ENCODE measurements around the gene GNS. TPM values are rescaled to one million over a fixed set of nuclear protein-coding genes. Genes with fewer than 3 reads are reported as not detected.
"Not testable (repeated sequence)": the region's sequence is repeated elsewhere in the genome, so short reads cannot be mapped to it uniquely, and the experiment has no call there.

GNS gene
- total RNA-seq, result 10 to 100 TPM; 18.6 to 19.0 TPM

DNA sequence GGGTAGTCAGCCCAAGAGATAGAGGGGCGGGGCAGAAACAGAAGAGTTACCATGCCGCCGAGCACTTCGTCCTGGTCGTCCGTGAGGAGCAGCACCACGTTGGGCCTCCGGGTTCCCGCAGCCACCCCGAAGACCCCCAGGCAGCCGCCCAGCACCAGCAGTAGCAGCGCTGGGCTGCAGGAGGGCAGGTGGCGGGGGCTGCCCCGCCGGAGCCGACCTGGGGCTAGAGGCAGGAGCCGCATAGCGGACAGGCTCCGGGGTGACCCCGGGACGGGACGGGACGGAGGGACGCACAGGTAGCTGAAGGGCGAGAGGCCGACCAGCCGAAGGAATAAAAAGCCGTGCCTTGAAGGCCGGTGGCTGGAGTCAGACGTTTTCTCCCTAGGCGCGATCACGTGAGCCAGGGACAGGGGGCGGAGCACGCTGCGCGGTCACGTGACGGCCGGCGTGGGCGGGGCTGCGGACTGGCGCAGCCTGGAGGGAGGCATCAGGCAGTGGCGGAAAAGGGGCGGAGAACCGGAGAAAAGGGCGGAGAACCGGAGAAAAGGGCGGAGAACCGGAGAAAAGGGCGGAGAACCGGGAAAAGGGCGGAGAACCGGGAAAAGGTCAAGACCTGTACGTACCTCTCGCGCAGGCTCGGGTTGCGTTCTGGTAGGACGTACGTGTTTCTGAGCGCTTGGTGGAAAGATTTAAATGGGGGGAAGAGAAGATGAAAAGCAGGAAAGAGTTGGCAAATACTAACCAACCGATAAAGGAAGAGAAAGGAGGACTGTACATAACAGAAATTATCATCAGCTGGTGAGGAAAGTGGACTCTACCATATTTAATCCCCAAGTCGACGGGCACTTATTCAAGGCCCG is at the start of gene GNS:
Gene GNS, minus strand, starts transcription at position 372 of the 860 bp plus-strand sequence. Its CDS starts 130 bp downstream, at position 242.
- ChIA-PET CTCF (interaction anchor here (0.5 to 2.4 kb wide), 4 partner anchors 14 to 210 kb away, joined by 3 to 6 read pairs (median 4); no protein-coding TSS in a partner anchor), POLR2A (no interaction called here)

DNA sequence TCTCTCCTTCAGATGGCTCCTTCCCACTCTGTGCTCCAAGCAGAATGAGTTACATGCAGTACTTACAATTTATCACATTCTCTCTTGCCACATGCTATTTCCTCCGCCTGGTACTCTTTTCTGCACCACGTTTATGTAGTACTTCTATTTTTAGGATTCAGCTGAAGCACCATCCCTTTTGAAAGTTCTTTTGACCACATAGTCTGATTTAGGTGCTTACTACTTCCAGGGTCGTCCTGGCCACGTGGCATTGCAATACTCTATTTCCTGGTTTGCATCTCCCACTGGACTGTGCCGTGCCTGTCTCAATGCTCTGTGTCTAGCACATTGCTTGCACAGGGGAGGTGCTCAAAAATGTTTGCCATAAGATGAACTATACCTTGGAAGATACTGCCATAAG is 48.9 kb upstream of the GNS start:
- ChIA-PET POLR2A (no interaction called here), CTCF (no interaction called here)

DNA sequence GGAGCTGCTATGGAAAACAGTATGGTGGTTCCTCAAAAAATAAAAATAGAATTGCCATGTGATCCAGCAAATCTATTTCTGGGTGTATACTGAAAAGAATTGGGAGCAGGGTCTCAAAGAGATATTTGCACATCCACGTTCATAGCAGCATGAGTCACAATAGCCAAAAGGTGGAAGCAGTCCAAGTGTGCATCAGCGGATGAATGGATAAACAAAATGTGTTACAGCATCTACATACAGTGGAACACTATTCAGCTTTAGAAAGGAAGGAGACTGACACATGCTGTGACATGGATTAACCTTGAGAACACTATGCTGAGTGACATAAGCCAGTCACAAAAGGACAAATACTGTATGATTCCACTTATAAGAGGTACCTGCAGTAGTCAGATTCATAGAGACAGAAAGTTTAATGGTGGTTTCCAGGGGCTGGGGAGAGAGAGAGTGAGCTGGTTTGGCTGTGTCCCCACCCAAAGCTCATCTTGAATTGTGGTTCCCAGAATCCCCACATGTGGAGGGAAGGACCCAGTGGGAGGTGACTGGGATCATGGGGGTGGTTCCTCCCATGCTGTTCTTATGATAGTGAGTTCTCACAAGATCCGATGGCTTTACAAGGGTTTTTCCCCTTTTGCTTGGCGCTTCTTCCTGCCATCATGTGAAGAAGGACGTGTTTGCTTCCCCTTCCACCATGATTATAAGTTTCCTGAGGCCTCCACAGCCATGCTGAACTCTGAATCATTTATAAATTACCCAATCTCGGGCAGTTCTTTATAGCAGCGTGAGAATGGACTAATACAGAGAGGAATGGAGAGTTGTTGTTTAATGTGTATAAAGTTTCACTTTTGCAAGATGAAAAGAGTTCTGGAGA is 47.6 kb upstream of the GNS start:
- POLR2A ChIA-PET, result no interaction called here
- CTCF ChIA-PET, result no interaction called here

DNA sequence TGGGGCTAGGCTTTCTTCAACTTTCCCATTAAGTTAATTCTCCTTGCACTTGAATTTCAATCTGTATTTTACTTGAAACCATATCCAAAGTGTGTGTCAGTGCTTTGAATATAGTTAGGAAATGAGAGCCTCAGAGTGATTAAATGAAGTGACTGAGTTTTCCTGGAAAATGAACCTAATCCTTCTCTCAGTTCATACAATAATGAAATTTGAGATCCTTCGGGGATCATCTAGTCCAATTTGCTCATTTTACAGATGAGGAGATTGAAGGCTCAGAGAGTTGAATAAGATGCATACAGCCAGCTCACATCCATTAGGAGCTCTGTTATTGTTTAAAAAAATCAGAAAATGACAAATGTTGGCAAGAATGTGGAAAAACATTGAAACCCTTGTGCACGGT is 47.0 kb upstream of the GNS start:
- ChIA-PET POLR2A (no interaction called here), CTCF (interaction anchor here (0.7 kb wide), 1 partner anchor 9 kb away, joined by 3 read pairs; no protein-coding TSS in a partner anchor)

DNA sequence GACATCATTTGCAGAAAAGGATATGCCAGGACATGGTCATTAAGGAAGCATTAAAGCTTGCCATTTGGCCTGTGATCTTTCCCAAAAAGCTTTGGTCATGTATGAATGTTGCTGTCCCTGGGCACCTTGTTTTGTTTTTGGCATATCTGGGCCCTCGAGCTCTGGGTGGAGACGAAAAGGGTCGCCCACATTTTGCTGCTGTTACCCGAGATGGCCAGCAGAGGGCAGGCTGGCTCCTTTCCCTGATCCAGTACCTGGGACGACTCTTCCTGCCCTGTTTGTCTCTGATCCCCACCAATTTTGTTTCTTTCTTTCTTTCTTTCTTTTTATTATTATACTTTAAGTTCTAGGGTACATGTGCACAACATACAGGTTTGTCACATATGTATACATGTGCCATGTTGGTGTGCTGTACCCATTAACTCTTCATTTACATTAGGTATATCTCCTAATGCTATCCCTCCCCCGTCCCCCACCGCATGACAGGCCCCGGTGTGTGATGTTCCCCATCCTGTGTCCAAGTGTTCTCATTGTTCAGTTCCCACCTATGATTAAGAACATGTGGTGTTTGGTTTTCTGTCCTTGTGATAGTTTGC is 43.1 kb upstream of the GNS start:
- CTCF ChIA-PET, result interaction anchor here (0.5 to 2.1 kb wide), 6 partner anchors 13 to 535 kb away, joined by 3 to 7 read pairs (median 3); no protein-coding TSS in a partner anchor
- POLR2A ChIA-PET, result not testable (repeated sequence)

DNA sequence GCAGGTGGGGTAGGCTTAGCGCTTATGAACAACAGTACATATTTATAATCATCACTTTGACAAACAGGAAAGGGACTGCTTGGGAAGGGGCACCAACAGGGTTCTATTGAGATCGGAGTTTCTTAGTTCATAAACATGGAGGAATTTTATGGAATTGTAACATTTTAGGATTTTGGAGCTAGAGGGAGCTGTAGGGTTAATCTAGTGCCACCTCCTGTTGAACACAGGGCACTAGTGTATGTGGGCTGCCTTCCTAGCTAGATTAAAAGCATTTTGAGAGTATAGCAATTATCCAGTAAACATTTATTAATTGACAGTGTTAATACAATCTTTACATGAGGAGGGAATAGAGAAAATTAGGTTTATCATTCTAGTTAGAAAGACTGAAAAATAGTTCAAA is 42.2 kb upstream of the GNS start:
- ChIA-PET POLR2A (no interaction called here), CTCF (interaction anchor here (0.5 to 2.1 kb wide), 5 partner anchors 12 to 536 kb away, joined by 3 to 7 read pairs (median 3); no protein-coding TSS in a partner anchor)

DNA sequence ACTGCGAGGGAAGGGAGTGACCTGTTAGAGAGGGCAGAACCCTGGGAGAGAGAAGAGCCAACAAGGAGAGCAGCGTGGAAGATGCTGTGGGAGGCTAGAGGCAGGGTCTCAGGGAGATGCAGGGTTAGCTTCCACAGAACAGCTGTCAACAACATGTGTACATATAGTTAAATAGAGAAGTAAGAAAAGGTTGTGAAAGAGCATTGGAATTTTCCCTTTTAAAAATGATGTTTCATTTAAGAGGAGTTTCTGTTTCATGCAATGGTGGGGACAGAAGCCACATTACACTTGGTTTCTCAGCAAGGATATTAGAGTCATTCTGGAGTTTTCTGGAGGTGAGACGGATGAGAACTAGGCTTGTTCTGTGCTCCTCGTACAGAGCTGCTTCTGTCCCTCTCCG is 41.4 kb upstream of the GNS start:
- POLR2A ChIA-PET, result no interaction called here
- CTCF ChIA-PET, result interaction anchor here (2.1 kb wide), 1 partner anchor 323 kb away, joined by 7 read pairs; no protein-coding TSS in a partner anchor

DNA sequence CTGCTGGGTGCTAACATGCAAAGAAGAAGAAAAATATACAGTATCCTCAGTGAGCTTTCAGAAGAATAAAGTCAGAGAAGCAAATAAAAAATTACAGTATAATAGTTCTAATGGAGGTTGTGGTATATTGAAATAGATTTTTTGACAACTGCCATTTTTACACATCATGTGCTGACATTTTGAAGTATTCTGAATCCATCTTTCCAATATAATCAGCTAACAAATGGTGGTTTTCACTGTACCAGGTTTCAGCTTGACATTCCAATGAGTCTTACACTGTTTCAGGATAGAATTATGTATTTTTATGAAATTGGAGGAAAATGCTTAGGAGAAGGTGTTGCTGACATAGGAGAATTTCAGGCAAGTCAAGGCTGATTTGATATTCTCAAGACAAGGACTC is 39.0 kb upstream of the GNS start:
- ChIA-PET CTCF (interaction anchor here (0.7 kb wide), 2 partner anchors 18 to 696 kb away, joined by 3 to 4 read pairs; no protein-coding TSS in a partner anchor), POLR2A (no interaction called here)

DNA sequence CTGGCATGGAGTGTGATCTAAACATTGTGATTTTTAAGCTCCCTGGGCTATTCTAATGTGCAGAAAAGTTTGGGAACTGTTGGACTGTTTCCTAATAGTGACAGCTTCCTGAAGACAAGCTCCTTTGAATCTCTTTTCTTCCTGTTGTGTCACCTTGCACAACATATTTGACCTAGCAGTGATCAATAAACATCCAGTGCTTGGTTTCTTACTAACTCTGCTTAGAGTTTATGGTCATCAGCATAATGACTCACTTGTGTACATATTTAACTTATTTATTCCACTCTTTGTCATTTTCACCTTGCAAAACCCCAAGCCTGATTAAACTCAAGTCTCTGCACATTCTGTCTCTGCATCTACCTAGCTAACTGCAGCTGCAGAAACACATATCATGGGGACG is 38.0 kb upstream of the GNS start:
- POLR2A ChIA-PET, result no interaction called here
- CTCF ChIA-PET, result interaction anchor here (0.6 to 0.8 kb wide), 4 partner anchors 9 to 1125 kb away, joined by 3 to 5 read pairs (median 4); no protein-coding TSS in a partner anchor

DNA sequence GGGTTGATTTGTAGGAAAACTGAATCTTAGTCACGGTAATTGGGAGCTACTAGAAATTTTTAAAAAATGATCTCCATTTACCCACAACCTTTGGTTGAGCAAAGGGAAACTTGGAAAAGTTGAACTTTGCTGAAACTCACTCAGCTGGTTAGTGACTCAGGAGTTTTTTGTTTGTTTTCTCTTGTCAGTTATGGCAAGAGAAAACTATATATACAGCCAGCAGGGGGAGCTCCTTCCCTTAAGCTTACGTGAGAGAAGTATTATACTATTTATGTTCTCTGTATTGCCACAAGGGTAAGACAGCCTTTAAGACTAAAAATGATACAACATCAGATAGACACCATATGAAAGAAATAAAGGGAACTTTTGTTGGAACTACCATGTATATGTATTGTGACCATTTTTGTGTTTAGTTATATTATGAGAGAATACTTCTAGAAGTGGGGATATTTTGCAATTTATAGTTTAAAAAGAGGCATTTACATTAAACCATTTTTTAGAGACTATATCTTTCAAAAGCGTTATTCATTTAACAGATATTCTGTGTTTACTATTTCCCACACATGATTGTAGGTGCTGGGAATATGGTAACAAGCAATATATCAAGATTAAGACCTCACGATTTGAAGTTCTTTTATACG is 37.1 kb upstream of the GNS start:
- POLR2A ChIA-PET, result no interaction called here

DNA sequence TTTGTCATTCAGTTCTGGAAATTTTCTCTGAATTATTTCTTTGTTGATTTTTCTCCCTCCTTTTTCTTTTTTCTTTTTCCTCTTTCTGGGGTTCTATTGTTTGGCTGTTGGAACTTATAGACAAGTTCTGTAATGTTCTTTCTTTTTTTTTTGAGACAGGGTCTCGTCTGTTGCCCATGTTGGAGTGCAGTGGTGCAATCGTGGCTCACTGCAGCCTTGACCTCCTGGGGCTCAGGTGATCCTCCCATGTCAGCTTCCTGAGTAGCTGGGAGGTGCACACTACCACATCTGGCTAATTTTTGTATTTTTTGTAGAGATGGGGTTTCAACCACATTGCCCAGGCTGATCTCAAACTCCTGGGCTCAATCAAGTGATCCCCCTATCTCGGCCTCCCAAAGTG is 35.1 kb upstream of the GNS start:
- CTCF ChIA-PET, result interaction anchor here (1.3 kb wide), 1 partner anchor 13 kb away, joined by 3 read pairs; no protein-coding TSS in a partner anchor

More for the DNA sequence above, 37.1 kb upstream of the GNS start:
- CTCF ChIA-PET, result interaction anchor here (0.5 to 1.2 kb wide), 8 partner anchors 9 to 189 kb away, joined by 3 to 5 read pairs (median 4); no protein-coding TSS in a partner anchor

DNA sequence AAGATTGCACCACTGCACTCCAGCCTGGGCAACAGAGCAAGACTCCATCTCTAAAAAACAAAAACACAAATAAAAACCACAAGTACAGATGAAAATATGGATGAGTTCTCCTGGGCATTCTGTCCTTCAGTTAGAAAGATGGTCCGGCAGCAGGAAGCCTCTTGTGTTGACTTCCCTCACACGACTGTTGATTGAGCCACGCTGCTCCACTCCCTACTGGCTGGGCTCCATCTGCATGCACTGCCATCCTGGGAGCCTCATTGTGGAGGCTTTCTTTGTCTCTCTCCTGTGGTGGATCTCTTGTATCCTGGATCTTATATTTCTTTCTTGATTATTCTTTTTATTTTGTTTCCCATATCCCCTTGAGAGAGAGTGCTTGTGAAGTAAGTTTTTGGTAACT is 34.4 kb upstream of the GNS start:
- ChIA-PET POLR2A (no interaction called here), CTCF (no interaction called here)

More for the DNA sequence above, 35.1 kb upstream of the GNS start:
- POLR2A ChIA-PET, result no interaction called here

DNA sequence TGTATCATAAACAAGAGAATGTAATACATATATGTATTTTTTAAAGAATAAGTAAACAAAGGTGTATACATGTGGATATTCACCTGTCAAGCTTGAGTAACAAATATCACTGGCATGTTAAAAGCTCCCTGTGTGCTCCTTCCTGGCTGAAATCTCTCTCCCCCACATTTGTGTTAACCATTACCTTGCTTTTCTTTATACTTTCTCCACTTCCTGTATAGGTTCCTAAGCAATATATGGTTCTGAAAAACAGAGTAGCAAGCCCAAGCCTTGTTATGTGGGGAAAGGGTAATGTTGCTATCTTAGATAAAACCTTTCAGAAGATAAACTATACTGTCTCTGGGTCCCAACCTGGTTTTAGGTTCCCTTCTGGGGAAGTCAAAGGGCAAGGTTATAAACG is 32.9 kb upstream of the GNS start:
- CTCF ChIA-PET, result interaction anchor here (0.9 kb wide), 1 partner anchor 10 kb away, joined by 3 read pairs; no protein-coding TSS in a partner anchor
- POLR2A ChIA-PET, result no interaction called here

DNA sequence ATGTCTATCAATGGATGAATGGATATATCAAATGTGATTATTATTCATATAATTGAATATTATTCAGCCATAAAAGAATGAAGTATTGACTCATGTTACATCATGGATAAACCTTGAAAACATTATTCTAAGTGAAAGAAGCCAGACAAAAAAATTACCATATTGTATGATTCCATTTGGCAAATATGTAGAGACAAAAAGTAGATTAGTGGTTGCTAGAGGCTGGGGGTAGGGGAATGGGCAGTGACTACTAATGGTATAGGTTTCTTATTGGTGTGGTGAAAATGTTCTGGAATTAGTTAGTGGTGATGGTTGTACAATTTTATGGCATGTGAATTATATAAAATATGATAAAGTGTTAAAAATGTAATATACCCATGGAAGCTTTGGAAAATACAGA is 31.8 kb upstream of the GNS start:
- CTCF ChIA-PET, result no interaction called here
- POLR2A ChIA-PET, result no interaction called here

DNA sequence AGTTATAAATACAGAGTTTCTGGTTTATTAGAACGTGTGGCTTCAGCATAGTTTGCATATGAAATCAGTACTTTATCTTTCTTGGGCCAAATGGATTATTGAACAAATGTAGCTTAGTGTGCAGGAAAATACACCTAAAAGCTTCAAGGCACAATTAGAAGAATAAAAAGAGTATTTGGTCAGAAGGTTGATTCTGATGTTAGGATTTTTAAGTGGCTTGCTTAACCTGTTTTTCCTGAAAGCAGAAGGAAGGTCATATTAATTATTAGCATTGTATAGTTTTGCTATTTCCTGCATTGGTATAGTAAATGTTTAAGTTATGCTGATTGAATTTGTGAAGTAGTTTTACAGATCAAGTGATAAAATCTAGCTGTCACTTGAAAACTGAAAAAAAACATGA is 31.0 kb upstream of the GNS start:
- POLR2A ChIA-PET, result no interaction called here
- CTCF ChIA-PET, result interaction anchor here (0.6 to 1.2 kb wide), 2 partner anchors 11 to 88 kb away, joined by 3 read pairs; no protein-coding TSS in a partner anchor

DNA sequence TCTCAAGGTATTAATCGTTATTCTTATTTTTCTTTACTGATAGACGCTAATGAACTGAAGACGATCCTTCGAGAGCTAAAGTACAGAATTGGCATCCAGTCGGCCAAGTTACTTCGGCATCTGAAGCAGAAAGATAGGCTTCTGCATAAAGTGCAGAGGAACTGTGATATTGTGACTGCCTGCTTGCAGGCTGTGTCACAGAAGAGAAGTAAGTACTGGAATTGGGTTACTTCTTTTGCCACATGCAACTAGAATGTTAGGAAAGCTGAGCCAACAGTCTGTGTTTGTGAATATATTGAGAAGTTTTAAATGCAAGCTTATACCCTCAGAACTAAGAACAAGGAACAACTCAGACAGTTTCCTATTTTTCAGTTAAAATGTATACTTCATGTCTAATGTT is 26.6 kb upstream of the GNS start:
- POLR2A ChIA-PET, result no interaction called here
- CTCF ChIA-PET, result interaction anchor here (1.6 kb wide), 1 partner anchor 10 kb away, joined by 4 read pairs; no protein-coding TSS in a partner anchor

DNA sequence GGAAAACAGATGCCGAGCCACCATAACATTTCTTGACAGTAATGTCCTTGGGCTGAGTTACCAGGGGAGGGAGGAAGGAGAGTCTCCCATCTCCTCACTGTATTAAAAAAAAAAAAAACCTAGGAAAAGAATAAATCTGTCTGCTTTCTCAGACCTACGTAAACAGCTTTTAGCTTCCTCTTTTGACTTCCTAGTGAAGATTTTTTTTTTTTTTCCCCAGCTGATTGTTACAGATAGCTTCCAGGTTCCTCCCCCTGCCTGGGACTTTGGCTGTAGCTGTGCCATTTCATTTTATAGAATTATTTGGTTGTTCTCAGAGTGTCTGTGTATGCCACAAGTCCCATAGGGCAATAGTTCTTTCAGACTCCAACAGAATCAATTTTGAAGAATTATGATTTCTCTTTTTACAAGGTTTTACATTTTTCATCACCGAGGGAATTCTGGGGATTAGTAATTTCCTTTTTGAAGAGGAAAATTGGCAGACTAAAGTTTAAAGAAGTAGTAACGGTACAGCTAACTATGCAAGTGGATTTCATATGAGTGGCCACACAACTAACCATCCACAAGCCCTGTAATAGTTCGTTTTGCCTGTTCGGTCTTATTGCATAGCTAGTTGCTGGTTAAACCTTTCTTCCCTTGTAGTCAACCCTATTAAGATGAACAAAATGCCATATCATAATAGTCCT is 23.1 kb upstream of the GNS start:
- CTCF ChIA-PET, result interaction anchor here (0.9 to 1.3 kb wide), 4 partner anchors 9 to 14 kb away, joined by 3 to 4 read pairs (median 3); no protein-coding TSS in a partner anchor
- POLR2A ChIA-PET, result interaction anchor here (0.7 kb wide), 1 partner anchor 139 kb away, joined by 3 read pairs; no protein-coding TSS in a partner anchor
